Hepatocyte (in vitro differentiated cells): ENCODE results near the gene FAM193B. TPM values are rescaled to one million over a fixed set of nuclear protein-coding genes. Genes with fewer than 3 reads are reported as not detected.

Experiments
- DNase-seq: peaks from one replicate; pipeline ENCODE4 v3.0.0-alpha.2; 2016; ENCODE audit warnings: low spot score
- H2AFZ ChIP-seq: fragments of 200-600 bp; sonication (generic); 2 replicates; pipeline ENCODE4 v1.6.0; 2016; ENCODE audit warnings: antibody characterized with exemption, mild to moderate bottlenecking
- H3K27ac ChIP-seq: fragments of 200-600 bp; sonication (generic); 2 replicates; pipeline ENCODE4 v1.5.1; 2016; ENCODE audit warnings: mild to moderate bottlenecking
- H3K27me3 ChIP-seq: fragments of 200-600 bp; sonication (generic); 2 replicates; pipeline ENCODE4 v1.6.1; 2016
- H3K36me3 ChIP-seq: fragments of 200-600 bp; sonication (generic); replicated peaks from 2 replicates; pipeline ENCODE4 v1.5.1; 2016; ENCODE audit warnings: low read depth; ENCODE audit not compliant: insufficient read depth
- H3K4me1 ChIP-seq: fragments of 200-600 bp; sonication (generic); 2 replicates; pipeline ENCODE4 v1.5.1; 2016; ENCODE audit warnings: mild to moderate bottlenecking, moderate library complexity; ENCODE audit not compliant: insufficient read depth
- H3K4me2 ChIP-seq: fragments of 200-600 bp; sonication (generic); 2 replicates; pipeline ENCODE4 v1.6.0; 2016
- H3K4me3 ChIP-seq: fragments of 200-600 bp; sonication (generic); 2 replicates; pipeline ENCODE4 v1.5.1; 2016; ENCODE audit warnings: mild to moderate bottlenecking
- H3K79me2 ChIP-seq: fragments of 200-600 bp; sonication (generic); 2 replicates; pipeline ENCODE4 v1.6.0; 2017; ENCODE audit warnings: mild to moderate bottlenecking
- H3K9me2 ChIP-seq: fragments of 200-600 bp; sonication (generic); replicated peaks from 2 replicates; pipeline ENCODE4 v1.6.0; 2017; ENCODE audit warnings: mild to moderate bottlenecking; ENCODE audit not compliant: insufficient read depth
- H3K9me3 ChIP-seq: fragments of 200-600 bp; sonication (generic); 2 replicates; pipeline ENCODE4 v1.5.1; 2016; ENCODE audit warnings: low read depth, mild to moderate bottlenecking
- H4K20me1 ChIP-seq: fragments of 200-600 bp; sonication (generic); 2 replicates; pipeline ENCODE4 v1.6.0; 2016; ENCODE audit warnings: mild to moderate bottlenecking; ENCODE audit not compliant: insufficient read depth, poor library complexity, severe bottlenecking
- EZH2 ChIP-seq: fragments of 200-600 bp; sonication (generic); IDR thresholded peaks from 2 replicates; pipeline ENCODE4 v1.6.1; 2016; ENCODE audit warnings: antibody characterized with exemption, mild to moderate bottlenecking, borderline replicate concordance
- EZH2phosphoT487 ChIP-seq: fragments of 200-600 bp; sonication (generic); IDR thresholded peaks from one replicate; pipeline ENCODE4 v1.6.1; 2018; ENCODE audit warnings: antibody characterized with exemption, mild to moderate bottlenecking, low read depth, moderate library complexity; ENCODE audit not compliant: unreplicated experiment, severe bottlenecking
- WGBS: methylation state at CpG from one replicate; pipeline ENCODE4 v1.1.6; 2016; ENCODE audit warnings: low lambda C conversion rate; ENCODE audit errors: missing lambda C conversion rate; 5-methylcytosine and 5-hydroxymethylcytosine counted together
- polyA plus RNA-seq: library from polyadenylated mRNA; unstranded; fragments of >200 nt; fragmentation: Nextera tagmentation; extraction: Ambion mirVana; gene quantifications from 2 replicates; pipeline ENCODE4 v1.2.1, GENCODE V29; 2016
- total RNA-seq: library from RNA; depleted of rRNA; stranded (reverse); fragments of >200 nt; gene quantifications from 2 replicates; pipeline ENCODE4 v1.2.3, GENCODE V29; 2014
- TF ChIP-seq, protein P1 (sequence below): fragments of 200-600 bp; sonication (generic); IDR thresholded peaks from 2 replicates; pipeline ENCODE4 v1.5.1; 2016; ENCODE audit warnings: antibody characterized with exemption, mild to moderate bottlenecking; ENCODE audit not compliant: poor library complexity

FAM193B gene
- total and polyA plus RNA-seq, 2 experiments from 2014 or later, result 67.6 to 76.1 TPM

- H4K20me1 ChIP-seq, result peaks cover 7% of the 10 kb centered on the region
- no peak overlapping the region for H2AFZ ChIP-seq
- DNase-seq, result no peak
- no peaks in the 10 kb centered on the region for H3K4me1 ChIP-seq
- no peak overlapping the region for H3K4me3 ChIP-seq
- H3K4me2 ChIP-seq, result no peak overlapping the region
- no peaks in the 10 kb centered on the region for H3K27me3 ChIP-seq
- H3K36me3 ChIP-seq, result no peaks in the 10 kb centered on the region
- TF ChIP-seq, protein P1, sequence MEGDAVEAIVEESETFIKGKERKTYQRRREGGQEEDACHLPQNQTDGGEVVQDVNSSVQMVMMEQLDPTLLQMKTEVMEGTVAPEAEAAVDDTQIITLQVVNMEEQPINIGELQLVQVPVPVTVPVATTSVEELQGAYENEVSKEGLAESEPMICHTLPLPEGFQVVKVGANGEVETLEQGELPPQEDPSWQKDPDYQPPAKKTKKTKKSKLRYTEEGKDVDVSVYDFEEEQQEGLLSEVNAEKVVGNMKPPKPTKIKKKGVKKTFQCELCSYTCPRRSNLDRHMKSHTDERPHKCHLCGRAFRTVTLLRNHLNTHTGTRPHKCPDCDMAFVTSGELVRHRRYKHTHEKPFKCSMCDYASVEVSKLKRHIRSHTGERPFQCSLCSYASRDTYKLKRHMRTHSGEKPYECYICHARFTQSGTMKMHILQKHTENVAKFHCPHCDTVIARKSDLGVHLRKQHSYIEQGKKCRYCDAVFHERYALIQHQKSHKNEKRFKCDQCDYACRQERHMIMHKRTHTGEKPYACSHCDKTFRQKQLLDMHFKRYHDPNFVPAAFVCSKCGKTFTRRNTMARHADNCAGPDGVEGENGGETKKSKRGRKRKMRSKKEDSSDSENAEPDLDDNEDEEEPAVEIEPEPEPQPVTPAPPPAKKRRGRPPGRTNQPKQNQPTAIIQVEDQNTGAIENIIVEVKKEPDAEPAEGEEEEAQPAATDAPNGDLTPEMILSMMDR, result no peak
- TF ChIP-seq EZH2 (no peak), EZH2phosphoT487 (no peak)
- WGBS, result 93% methylated on average over 23 of the region's 27 CpGs
- no peaks in the 10 kb centered on the region for H3K9me3 ChIP-seq
- no peaks in the 10 kb centered on the region for H3K9me2 ChIP-seq
- peaks cover 31% of the 10 kb centered on the region for H3K79me2 ChIP-seq
- H3K27ac ChIP-seq, result no peak overlapping the region
These were observed 23.0 kb downstream of the FAM193B start for GRCh38 chr5:177531209-177531940.

GRCh38 chr5:177530638-177531037 lies 23.7 kb downstream of the FAM193B start:
- WGBS, result 84% methylated on average over 3 of the region's 3 CpGs
- Histone ChIP-seq H3K79me2 (peaks cover 23% of the 10 kb centered on the region), H3K4me2 (no peak overlapping the region), H3K27me3 (no peaks in the 10 kb centered on the region), H4K20me1 (peaks cover 7% of the 10 kb centered on the region), H3K36me3 (no peaks in the 10 kb centered on the region), H2AFZ (no peak overlapping the region), H3K27ac (no peak overlapping the region), H3K9me2 (no peaks in the 10 kb centered on the region), H3K9me3 (no peaks in the 10 kb centered on the region), H3K4me3 (no peak overlapping the region), H3K4me1 (no peaks in the 10 kb centered on the region)
- no peak for DNase-seq
- TF ChIP-seq EZH2phosphoT487, result no peak
- TF ChIP-seq, protein P1, result no peak
- no peak for TF ChIP-seq EZH2

- Histone ChIP-seq H3K79me2 (peaks cover 12% of the 10 kb centered on the region), H3K27me3 (no peaks in the 10 kb centered on the region), H2AFZ (no peak overlapping the region), H3K27ac (no peak overlapping the region), H3K4me1 (no peaks in the 10 kb centered on the region), H3K9me2 (no peaks in the 10 kb centered on the region), H3K36me3 (no peaks in the 10 kb centered on the region), H3K4me3 (no peak overlapping the region), H4K20me1 (peaks cover 7% of the 10 kb centered on the region), H3K9me3 (no peaks in the 10 kb centered on the region), H3K4me2 (no peak overlapping the region)
- TF ChIP-seq, protein P1, result no peak
- no peak for TF ChIP-seq EZH2
- DNase-seq, result no peak
- 92% methylated on average over 12 of the region's 12 CpGs for WGBS
These were observed 24.8 kb downstream of the FAM193B start for GRCh38 chr5:177529247-177530203.
